AG04449 (cell line): ENCODE data around the gene GABARAP.

Source experiments
- CTCF ChIA-PET: fragments of 350-600 bp; formaldehyde crosslinking; extraction: SDS; loops from one replicate; lab custom pipeline; 2021; ENCODE audit warnings: antibody characterized with exemption; lab: Yijun Ruan, JAX
- POLR2A ChIA-PET: fragments of 400-600, 350-600 bp; formaldehyde crosslinking; extraction: SDS; loops from one replicate; lab custom pipeline; 2020; ENCODE audit warnings: antibody characterized with exemption, inconsistent platforms; lab: Yijun Ruan, JAX
- DNase-seq: peaks from one replicate; pipeline ENCODE4 v3.0.0-alpha.2; 2010; ENCODE audit warnings: low read depth, low spot score
- H3K4me3 ChIP-seq: 2 replicates; pipeline ENCODE4 v1.5.1; 2011; ENCODE audit warnings: low read depth, mild to moderate bottlenecking, control low read depth, low read length
- CTCF ChIP-seq: IDR thresholded peaks from one replicate; pipeline ENCODE4 v1.5.1; 2011; ENCODE audit warnings: mild to moderate bottlenecking, moderate library complexity, low read length, control low read depth, inconsistent platforms; ENCODE audit not compliant: insufficient read depth; ENCODE audit errors: missing control alignments

GABARAP gene

GRCh38 chr17:7223375-7223774 lies 18.9 kb downstream of the GABARAP start:
- H3K4me3 ChIP-seq = no peak overlapping the region
- no peak for TF ChIP-seq CTCF
- ChIA-PET POLR2A (interaction anchor here (0.6 to 6.6 kb wide), 2 partner anchors 10 to 43 kb away, joined by 3 to 82 read pairs; partner anchors contain the start of gene DVL2), CTCF (no interaction called here)
- no peak for DNase-seq

GRCh38 chr17:7222972-7223292 lies 19.3 kb downstream of the GABARAP start:
- no peak for DNase-seq
- no peak for TF ChIP-seq CTCF
- H3K4me3 ChIP-seq = no peak overlapping the region
- CTCF ChIA-PET = interaction anchor here (1.4 to 4.6 kb wide), 2 partner anchors 74 to 177 kb away, joined by 6 to 37 read pairs; no protein-coding TSS in a partner anchor
- POLR2A ChIA-PET = interaction anchor here (0.6 to 6.6 kb wide), 2 partner anchors 10 to 43 kb away, joined by 3 to 82 read pairs; partner anchors contain the start of gene DVL2

GRCh38 chr17:7222093-7222971 lies 19.9 kb downstream of the GABARAP start:
- ChIA-PET POLR2A (interaction anchor here (1.2 to 6.6 kb wide), 2 partner anchors 11 to 17 kb away, joined by 4 to 82 read pairs; partner anchors contain the start of genes DVL2 and PHF23), CTCF (interaction anchor here (1.1 to 4.6 kb wide), 4 partner anchors 8 to 177 kb away, joined by 4 to 37 read pairs (median 5); no protein-coding TSS in a partner anchor)
- no peak for TF ChIP-seq CTCF
- no peak overlapping the region for H3K4me3 ChIP-seq
- no peak for DNase-seq

- TF ChIP-seq CTCF = no peak
- no peak for DNase-seq
- ChIA-PET POLR2A (interaction anchor here (1.2 to 6.6 kb wide), 6 partner anchors 11 to 176 kb away, joined by 3 to 82 read pairs (median 8); partner anchors contain the start of genes DVL2, GABARAP and PHF23), CTCF (interaction anchor here (1.0 to 4.6 kb wide), 10 partner anchors 9 to 176 kb away, joined by 3 to 37 read pairs (median 5); no protein-coding TSS in a partner anchor)
- peak overlapping the region; percentile 83 for H3K4me3 ChIP-seq
Observed at GRCh38 chr17:7221278-7222092, 20.8 kb downstream of the GABARAP start.

- no peak for DNase-seq
- CTCF ChIA-PET = interaction anchor here (0.7 to 4.6 kb wide), 11 partner anchors 9 to 126 kb away, joined by 3 to 37 read pairs (median 4); no protein-coding TSS in a partner anchor
- POLR2A ChIA-PET = interaction anchor here (0.6 to 6.6 kb wide), 6 partner anchors 12 to 175 kb away, joined by 3 to 82 read pairs (median 8); partner anchors contain the start of genes DVL2, GABARAP and PHF23
- H3K4me3 ChIP-seq = peak overlapping the region; percentile 83
- peak; percentile 55 for TF ChIP-seq CTCF
Observed at GRCh38 chr17:7220593-7221277, 21.5 kb downstream of the GABARAP start.
